Transverse colon (tissue), 4 donors: ENCODE measurements around the gene RNF187.

Experiments used
- CTCF ChIP-seq, 5 experiments: fragments of 200-600 bp in 3 of 5; fragments of 450-650 bp in 2 of 5; sonication (generic) in 3 of 5; IDR thresholded peaks; 1 replicate in 2 of 5; 2 replicates in 3 of 5; pipeline ENCODE4 v1.5.1; 2016 to 2017; ENCODE audit warnings: antibody characterized with exemption in 5 of 5, inconsistent platforms in 3 of 5, mild to moderate bottlenecking in 2 of 5, moderate library complexity in 1 of 5
- EP300 ChIP-seq: sonication (generic); formaldehyde crosslinking; IDR thresholded peaks from one replicate; pipeline ENCODE4 v1.6.1; 2017; ENCODE audit warnings: antibody characterized with exemption, low read depth
- POLR2A ChIP-seq: fragments of 450-650 bp; IDR thresholded peaks from one replicate; pipeline ENCODE4 v1.6.1; 2016; ENCODE audit warnings: antibody characterized with exemption, mild to moderate bottlenecking, moderate library complexity
- POLR2AphosphoS5 ChIP-seq, 3 donors: sonication (generic); formaldehyde crosslinking; IDR thresholded peaks; one replicate each; pipeline ENCODE4 v1.6.1; 2016; ENCODE audit warnings: antibody characterized with exemption in 3 of 3

DNA sequence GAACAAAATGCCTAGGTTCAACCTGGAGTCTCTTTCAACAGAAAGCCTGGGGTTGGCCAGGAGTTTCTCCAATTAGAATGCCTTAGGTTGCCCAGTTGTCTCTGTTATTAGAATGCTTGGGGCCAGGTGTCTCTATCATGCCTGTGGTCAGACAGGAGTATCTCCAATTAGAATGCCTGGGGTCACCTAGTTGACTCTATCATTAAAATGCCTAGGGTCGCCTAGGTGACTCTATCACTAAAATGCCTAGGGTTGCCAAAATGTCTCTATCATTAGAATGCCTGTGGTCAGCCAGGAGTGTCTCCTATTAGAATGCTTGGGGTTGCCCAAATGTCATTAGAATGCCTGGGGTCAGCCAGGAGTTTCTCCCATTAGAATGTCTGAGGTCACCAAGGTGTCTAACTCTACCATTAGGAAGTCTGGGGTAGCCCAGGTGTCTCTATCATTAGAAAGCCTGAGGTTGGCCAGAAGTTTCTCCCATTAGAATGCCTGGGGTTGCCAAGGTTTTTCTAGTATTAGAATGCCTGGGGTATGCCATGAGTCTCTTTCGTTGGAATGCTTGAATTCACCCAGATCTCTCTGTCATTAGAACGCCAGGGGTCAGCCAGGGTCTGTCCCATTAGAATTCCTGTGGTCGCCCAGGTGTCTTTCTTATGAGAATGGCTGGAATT, 57.9 kb downstream of the RNF187 start:
- no peak for TF ChIP-seq CTCF (IDR thresholded peaks at IDR 0.05)
- TF ChIP-seq POLR2A = no peak
- no peak for TF ChIP-seq EP300
- no peak for TF ChIP-seq POLR2AphosphoS5 (IDR thresholded peaks at IDR 0.05)
